Central memory CD4-positive, alpha-beta T cell (primary cell): ENCODE results near the gene SRSF12.
"Not testable (repeated sequence)": the region's sequence is repeated elsewhere in the genome, so short reads cannot be mapped to it uniquely, and the experiment has no call there.

ENCODE experiments used
- DNase-seq: peaks from one replicate; pipeline ENCODE4 v3.0.0; 2022

SRSF12 gene

DNA sequence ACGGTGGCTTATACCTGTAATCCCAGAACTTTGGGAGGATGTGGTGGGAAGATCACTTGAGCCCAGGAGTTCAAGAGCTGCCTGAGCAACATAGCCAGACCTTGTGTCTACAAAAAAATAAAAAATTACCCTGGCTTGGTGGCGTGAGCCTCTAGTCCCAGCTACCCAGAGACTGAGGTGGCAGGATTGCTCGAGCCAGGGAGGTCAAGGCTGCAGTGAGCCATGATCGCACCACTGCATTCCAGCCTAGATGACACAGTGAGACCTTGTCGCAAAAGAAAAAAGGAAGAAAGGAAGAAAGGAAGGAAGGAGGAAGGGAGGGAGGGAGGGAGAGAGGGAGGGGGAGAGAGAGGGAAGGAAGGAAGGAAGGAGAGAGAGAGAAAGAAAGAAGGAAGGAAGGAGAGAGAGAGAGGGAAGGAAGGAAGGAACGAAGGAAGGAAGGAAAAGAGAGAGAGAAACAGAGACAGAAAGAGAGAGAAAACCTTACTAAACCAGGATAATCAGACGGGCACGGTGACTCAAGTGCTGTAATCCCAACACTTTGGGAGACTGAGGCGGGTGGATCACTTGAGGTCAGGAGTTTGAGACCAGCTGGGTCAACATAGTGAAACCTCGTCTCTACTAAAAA, 48.2 kb downstream of the SRSF12 start:
- DNase-seq, result no peak

DNA sequence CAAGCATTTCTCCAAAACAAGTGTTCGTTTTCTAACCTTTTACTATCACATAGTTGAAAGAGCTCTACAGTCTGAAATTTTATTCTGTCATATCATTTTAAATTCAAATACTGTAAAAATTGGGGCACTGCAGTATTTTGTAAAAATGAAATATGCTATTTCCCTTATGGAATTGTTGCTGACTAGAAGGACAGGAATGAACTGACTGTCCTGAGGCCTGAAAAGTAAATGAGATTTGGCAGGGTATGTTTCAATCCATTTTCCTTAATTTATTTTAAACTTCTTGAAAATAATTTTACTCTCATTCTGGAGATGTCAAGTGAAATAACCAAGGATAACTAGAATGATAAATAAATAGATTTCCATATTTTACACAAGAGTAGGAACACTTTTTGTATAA, 49.2 kb downstream of the SRSF12 start:
- DNase-seq, result no peak

DNA sequence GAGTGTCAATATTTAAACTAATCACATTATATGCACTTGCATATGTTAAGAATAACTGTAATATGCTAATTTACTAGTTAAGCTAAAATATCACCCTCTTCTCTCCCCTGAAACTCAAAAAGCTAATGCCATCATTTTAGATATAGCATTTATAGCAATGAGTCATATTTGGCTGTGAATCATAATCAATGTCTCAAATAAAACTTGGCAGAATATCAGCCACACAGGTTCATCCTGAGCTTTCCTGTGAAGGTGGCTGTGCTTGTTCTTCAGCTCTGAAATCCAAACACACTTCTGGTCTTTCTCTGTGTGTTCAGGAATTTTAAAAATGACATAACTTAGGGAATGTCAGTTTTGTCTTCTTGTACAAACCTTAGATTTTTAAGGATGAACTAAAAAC, 50.1 kb downstream of the SRSF12 start:
- no peak for DNase-seq

DNA sequence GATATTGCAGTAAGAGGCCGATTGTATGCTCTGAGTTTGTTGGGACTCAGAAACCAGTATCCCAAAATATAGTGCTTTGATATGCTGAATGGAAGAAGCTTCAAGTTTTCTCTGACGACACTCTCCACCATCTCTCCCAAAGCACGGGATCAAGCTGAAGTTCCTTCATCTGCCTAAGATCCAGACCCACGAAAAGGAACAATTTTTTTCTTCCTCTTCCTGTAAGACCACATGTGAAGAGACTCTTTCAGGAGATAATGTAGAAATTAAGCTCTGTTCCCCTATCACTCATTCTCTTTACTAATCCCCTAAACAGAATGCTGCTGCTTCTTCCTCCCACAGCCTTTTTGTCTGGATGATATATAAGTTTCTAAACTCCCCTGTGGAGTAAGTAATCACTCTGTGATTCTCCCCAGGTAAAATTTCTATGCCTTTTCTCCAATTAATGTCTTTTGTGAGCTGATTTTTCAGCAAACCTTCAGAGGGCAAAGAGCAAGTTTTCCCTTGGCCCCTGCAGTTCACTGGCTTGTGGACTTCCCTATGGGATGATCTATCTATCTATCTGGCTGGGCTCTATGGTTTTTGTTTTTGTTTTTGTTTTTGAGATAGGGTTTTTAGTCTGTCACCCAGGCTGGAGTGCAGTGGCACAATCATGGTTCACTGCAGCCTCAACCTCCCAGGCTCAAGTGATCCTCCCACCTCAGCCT, 50.8 kb downstream of the SRSF12 start:
- DNase-seq, result no peak

DNA sequence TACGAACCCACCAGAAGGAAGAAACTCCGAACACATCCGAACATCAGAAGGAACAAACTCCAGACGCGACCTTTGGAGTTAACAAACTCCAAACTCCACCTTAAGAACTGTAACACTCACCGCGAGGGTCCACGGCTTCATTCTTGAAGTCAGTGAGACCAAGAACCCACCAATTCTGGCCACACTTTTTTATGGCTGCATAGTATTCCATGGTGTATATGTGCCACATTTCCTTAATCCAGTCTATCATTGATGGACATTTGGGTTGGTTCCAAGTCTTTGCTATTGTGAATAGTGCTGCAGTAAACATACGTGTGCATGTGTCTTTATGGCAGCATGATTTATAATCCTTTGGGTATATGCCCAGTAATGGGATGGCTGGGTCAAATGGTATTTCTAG, 51.8 kb downstream of the SRSF12 start:
- not testable (repeated sequence) for DNase-seq

DNA sequence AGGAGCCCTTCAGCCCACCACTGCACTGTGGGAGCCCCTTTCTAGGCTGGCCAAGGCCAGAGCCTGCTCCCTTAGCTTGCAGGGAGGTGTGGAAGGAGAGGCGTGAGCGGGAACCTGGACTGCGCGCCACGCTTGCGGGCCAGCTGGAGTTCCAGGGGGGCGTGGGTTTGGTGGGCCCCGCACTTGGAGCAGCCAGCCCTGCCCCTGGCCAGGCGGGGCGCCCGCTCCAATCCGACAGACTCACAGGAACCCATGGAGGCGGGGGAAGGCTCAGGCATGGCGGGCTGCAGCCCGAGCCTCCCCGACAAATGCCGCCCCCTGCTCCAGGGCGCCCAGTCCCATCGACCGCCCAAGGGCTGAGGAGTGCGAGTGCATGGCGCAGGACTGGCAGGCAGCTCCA, 52.9 kb downstream of the SRSF12 start:
- not testable (repeated sequence) for DNase-seq

DNA sequence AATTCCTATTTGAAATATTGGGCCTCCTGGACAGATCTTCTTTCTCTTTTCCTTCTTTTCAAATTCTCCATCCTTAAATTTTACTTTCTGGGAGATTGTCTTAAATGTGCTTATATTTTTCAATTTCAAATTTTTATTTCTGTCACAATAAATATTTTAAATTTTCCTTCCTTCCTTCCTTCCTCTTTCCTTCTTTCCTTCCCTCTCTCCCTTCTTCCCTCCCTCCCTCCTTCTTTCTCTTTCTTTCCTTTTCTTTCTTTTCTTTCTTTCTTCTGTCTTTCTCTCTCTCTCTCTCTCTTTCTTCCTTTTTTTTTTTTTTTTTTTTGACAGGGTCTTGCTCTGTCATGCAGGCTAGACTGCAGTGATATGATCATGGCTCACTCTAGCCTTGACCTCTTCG, 54.0 kb downstream of the SRSF12 start:
- DNase-seq, result no peak

DNA sequence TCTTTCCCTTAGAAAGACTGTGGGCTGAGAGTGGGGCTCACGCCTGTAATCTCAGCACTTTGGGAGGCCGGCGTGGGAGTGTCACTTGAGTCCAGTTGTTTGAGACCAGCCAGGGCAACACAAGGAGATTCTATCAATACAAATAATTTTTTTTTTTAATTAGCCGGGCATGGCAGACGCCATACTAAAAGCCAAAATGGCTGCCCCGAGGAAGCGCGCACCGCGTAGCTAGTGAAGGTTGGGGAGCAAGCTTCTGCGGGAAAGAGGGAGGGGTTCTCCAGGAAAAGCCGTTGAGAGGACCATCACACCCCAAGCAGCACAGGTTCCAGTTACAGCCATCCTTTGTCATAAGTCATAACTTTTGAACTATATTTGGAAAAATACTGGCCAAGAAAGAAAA, 58.6 kb downstream of the SRSF12 start:
- DNase-seq, result no peak

DNA sequence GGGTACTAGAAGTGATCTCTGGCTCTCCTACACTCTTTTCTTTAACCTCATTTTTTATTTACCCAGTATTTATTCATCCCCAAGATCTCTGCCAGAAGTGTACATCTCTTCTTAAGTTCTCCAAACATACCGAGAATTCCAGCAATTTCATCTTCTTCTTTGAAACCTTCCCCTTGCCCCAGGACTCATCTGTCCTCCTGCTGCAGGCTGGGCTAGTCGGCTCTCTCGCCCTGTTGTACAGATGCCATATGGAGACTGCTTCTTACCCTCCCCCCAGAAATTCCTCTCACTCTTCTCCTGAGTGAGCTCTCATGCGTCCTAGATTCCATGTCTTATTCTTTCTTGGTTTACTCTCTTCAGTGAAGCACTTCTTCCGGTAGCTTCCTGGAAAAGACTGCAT, 59.2 kb downstream of the SRSF12 start:
- DNase-seq, result no peak

DNA sequence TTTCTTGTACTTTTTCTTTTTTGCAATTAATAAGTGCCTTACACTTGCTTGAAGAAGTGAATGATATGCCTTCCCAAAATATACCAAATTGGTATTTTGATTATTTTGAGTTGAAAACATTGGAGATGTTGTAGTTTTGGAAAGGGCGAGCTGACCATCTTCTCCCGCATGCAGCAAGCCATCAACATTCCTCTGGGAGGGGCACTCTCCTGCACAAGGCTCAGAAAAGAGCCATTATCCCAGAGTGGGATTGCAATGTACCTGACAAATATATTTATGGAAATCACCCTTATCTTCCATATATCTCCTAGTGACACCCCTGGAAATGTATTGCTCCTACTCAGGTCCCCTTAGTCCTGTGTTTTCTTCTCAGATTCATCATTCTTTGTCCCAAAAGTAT, 60.1 kb downstream of the SRSF12 start:
- DNase-seq, result no peak

DNA sequence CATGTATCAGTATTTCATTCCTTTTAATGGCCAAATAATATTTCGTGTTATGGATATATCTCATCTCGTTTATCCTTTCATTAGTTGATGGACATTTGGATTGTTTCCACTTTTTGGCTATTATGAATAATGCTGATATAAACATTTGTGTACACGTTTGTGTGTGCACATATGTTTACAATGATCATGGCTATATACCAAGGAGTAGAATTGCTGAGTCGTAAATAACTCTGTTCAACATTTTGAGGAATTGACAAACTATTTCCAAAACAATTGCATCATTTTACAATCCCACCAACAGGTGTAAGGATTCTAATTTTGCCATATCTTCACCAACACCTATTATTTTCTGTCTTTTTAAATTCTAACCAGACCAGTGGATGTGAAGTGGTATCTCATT, 63.7 kb downstream of the SRSF12 start:
- DNase-seq, result no peak

DNA sequence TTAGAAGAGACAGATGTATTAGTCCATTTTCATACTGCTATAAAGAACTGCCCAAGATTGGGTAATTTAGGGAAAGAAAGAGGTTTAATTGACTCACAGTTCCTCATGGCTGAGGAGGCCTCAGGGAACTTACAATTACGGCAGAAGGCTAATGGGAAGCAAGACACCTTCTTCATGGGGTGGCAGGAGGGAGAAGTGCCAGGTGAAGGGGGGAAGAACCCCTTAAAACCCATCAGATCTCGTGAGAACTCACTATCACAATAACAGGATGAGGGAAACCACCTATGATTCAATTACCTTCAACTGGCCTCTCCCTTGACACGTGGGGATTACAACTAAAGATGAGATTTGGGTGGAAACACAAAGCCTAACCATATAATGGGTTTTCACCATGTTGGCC, 66.2 kb downstream of the SRSF12 start:
- no peak for DNase-seq

DNA sequence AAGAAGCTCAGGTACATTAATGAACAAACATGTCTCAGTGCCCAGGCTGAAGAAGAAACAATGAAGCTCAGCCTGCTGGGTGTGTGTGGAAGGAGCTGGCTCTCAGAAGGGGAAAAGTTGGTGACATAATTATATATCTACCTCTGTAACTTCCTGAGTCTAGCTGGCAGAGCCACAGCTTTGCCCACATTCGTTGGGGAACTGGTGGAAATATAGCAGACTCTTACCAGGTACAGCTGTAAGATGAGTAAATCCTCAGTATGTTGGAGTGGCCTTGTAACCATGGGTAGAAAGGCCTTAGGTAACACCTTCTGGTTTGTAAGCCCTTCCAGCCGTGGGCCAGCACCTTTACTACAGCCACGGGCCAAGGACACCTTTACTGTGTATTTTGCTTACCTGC, 67.2 kb downstream of the SRSF12 start:
- no peak for DNase-seq

DNA sequence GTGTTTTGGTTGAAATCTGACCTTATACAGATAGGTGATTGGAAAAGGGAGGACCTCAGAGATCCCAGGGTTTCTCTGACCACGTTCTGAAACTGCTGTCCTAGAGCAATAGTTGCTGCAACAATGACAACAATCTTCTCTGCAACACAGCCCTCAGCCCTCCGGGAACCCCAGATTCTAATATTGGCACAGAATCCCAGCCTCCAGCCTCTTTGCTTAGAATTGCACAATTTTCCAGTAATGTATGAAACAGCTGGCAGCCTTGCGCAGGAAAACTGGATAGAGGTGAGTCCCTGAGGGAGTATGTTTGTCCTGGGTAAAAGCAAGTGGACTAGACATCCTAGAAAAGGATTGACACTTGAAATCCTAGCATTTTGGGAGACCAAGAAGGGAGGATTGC, 67.7 kb downstream of the SRSF12 start:
- no peak for DNase-seq

DNA sequence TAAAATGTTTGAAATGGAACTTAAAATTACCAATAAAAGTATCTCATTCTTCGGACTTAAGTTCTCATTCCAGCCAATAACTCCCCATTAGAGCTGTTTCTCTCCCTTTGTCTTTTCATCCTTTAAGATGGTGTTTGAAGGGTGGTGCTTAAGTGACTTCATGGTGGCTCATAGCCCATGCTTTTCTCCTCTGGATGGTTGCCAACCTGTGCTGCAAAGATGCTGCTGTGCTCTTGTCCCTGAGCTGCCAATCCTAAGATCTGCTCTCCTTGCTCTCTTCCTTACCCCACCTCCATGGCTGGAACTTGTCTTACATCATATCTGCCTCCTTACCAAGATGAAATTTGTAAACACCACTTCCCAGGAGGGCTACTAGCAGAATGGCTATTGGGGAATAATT, 68.9 kb downstream of the SRSF12 start:
- DNase-seq, result no peak

DNA sequence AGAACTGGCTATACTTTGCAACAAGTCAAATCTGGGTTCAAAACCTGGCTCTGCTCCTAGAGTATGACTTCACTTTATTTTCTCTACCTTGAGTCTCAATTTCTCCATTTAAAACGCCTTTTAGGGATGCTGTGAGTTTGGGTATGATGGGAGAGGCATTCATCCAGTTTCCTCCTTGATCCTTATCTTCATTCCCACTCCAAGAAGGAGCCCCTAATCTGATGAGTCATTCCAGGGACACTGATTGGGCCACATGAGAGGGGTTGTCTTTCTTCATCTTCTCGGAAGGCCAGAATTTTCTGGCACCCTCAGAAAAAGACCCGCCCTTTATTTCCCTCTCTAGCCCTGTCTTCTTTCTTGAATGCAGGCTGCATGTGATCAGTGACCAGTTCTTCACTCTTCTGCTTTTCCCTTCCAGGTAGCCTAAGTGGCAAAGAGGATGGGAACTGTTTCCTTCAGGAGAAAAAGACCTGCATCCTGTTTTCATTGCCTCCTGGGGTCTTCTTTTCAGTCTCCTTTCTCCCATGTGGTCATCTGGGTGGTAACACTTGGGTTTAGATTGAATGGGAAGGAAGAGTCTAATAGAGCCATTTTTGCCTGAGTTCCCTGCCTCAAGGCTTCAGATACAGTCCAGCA, 69.5 kb downstream of the SRSF12 start:
- no peak for DNase-seq

DNA sequence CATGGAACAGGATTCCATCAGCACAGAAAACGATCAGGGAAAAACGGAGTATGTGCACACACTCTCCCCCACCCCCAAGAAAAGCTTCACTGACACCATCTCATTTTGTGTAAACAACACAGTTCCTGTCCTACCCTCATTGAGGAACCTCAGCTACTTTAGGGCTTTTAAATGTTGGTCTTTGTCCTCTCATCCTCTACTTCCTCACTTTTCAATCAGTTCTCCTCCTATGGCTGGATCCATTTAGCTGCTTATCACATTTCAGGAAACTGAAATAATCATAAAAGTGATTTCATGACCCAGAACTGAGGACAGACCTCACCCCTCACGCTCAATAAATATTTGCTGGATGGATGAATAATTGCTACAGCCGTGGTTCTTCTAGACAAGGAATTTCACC, 70.4 kb downstream of the SRSF12 start:
- DNase-seq, result no peak
